GM18907 (cell line): Measurements from ENCODE around the gene CTU2.

Experiments used
- ATAC-seq: cut with Tn5 transposase; IDR thresholded peaks from one replicate; pipeline ENCODE4 v1.9.1; 2021; ENCODE audit warnings: mild to moderate bottlenecking, moderate library complexity; ENCODE audit not compliant: unreplicated experiment

Gene CTU2

DNA sequence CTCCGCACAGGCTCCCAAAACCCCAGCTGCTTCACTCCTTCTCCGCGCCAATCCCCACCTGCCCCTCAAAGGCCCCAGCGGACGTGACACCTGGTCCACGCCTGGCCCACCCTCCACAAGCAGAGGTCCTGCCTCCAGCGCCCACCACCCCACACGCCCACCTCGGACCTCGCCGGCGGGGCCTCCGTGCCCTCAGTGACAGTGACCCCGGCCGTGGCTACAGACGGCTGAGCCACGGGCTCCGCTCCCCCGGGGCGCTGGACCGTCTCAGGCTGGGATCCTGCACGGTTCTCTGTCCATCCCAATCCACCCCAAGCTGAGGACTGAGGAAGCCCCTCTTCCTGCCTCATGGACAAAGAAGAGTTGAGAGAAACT is 53.7 kb downstream of the CTU2 start:
- no peak for ATAC-seq

- ATAC-seq: no peak
These were observed 54.3 kb downstream of the CTU2 start for GRCh38 chr16:88760424-88761142.

- ATAC-seq: no peak
These were observed 54.8 kb downstream of the CTU2 start for GRCh38 chr16:88761143-88761534.

GRCh38 chr16:88761830-88762229 is 55.5 kb downstream of the CTU2 start:
- ATAC-seq: no peak

GRCh38 chr16:88762258-88762870 is 56.1 kb downstream of the CTU2 start:
- ATAC-seq: no peak

DNA sequence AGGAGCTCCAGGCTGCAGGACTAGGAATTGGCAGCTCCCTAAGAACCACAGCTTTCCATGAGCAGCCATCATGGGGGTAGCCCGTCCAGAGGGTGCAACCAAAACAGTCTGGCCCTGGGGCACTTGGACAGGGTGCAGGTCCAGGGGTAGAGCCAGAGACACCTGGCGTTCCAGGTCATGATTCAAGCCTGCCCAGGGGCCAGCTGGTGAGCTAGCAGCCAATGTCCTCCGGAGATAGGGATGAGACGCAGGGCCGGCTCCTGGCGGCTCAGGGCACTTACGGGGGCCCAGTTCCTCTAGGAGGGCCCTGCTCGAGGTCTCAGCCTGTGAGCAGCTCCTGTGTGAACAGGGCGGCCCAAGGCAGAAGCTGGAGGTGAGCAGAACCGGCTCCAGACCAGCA is 56.6 kb downstream of the CTU2 start:
- no peak for ATAC-seq

GRCh38 chr16:88763502-88764053 is 57.3 kb downstream of the CTU2 start:
- ATAC-seq: no peak

DNA sequence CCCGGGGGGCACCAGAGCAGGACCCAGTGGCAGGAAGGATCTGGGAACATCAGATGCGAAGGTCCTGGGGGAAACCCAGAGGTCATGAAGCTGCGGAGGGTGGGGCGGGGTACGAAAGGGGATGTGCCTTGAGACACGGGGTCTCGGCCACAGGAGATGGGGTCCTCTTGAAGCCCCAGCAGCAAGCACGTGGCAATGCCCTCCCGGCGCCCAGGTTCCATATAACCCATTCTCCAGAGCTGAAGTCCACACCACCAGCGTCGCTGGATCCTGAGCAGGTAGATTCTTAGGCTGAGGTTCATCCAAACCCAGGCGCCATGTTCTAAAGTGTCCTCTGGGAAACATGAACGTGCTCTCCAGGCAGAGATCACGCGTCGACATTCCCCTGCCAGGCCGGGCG is 57.8 kb downstream of the CTU2 start:
- ATAC-seq: no peak

GRCh38 chr16:88764913-88765349 is 58.6 kb downstream of the CTU2 start:
- no peak for ATAC-seq
